Caco-2 (cell line): ENCODE data around the gene GTPBP10. TPM values are rescaled to one million over a fixed set of nuclear protein-coding genes. Genes with fewer than 3 reads are reported as not detected.

Experiments
- BruUV-seq: library from RNA; stranded (reverse); fragments of 400-500 nt; replicated peaks from 2 replicates; lab custom pipeline; 2021; lab: Mats Ljungman, UMichigan
- CTCF ChIA-PET: fragments of 300-600 bp; sonication (Branson Sonifier 250); formaldehyde crosslinking; loops from one replicate; lab custom pipeline; 2022; ENCODE audit warnings: antibody characterized with exemption; lab: Charles Lee
- POLR2A ChIA-PET: fragments of 300-600 bp; sonication (Branson Sonifier 250); formaldehyde crosslinking; loops from one replicate; lab custom pipeline; 2022; ENCODE audit warnings: antibody characterized with exemption; lab: Charles Lee
- DNase-seq, 2 experiments: peaks; one replicate each; pipeline versions ENCODE4 v3.0.0 to v3.0.0-alpha.2; 2020 to 2022
- H3K27me3 ChIP-seq: replicated peaks from 2 replicates; pipeline ENCODE4 v1.6.0; 2011; ENCODE audit warnings: low read length; ENCODE audit not compliant: control insufficient read depth, insufficient read depth
- H3K36me3 ChIP-seq: 2 replicates; pipeline ENCODE4 v1.5.1; 2011; ENCODE audit warnings: low read length; ENCODE audit not compliant: control insufficient read depth, insufficient read depth
- H3K4me1 ChIP-seq: fragments of 250-450 bp; sonication (Bioruptor Pico); 2 replicates; pipeline ENCODE4 v1.5.1; 2020; ENCODE audit warnings: mild to moderate bottlenecking
- H3K4me3 ChIP-seq: 2 replicates; pipeline ENCODE4 v1.5.1; 2011; ENCODE audit warnings: low read depth, mild to moderate bottlenecking, control low read depth, low read length
- H3K9me3 ChIP-seq: fragments of 250-450 bp; sonication (Bioruptor Pico); 2 replicates; pipeline ENCODE4 v1.5.1; 2020; ENCODE audit warnings: mild to moderate bottlenecking, moderate library complexity
- H3K27ac Mint-ChIP-seq: one replicate; pipeline ENCODE4 v1.8.0; 2022; ENCODE audit warnings: mixed read lengths; ENCODE audit not compliant: unreplicated experiment
- H3K27me3 Mint-ChIP-seq: one replicate; pipeline ENCODE4 v1.8.0; 2022; ENCODE audit warnings: mixed read lengths; ENCODE audit not compliant: insufficient read depth, unreplicated experiment
- H3K36me3 Mint-ChIP-seq: one replicate; pipeline ENCODE4 v1.8.0; 2022; ENCODE audit warnings: mild to moderate bottlenecking, mixed read lengths; ENCODE audit not compliant: insufficient read depth, unreplicated experiment
- H3K4me1 Mint-ChIP-seq: one replicate; pipeline ENCODE4 v1.8.0; 2022; ENCODE audit warnings: low read depth, mixed read lengths; ENCODE audit not compliant: unreplicated experiment
- H3K4me3 Mint-ChIP-seq: one replicate; pipeline ENCODE4 v1.8.0; 2022; ENCODE audit warnings: mild to moderate bottlenecking, moderate library complexity, mixed read lengths; ENCODE audit not compliant: unreplicated experiment
- H3K9me3 Mint-ChIP-seq: one replicate; pipeline ENCODE4 v1.8.0; 2022; ENCODE audit warnings: mixed read lengths; ENCODE audit not compliant: unreplicated experiment
- intact Hi-C: fragments of 100-400 bp; cut with micrococcal nuclease; formaldehyde crosslinking; loops from one replicate; pipeline ENCODE4 v1.10.0; 2022; ENCODE audit not compliant: unreplicated experiment
- total RNA-seq: library from RNA; stranded (reverse); gene quantifications from 2 replicates; pipeline ENCODE4 v1.2.3, GENCODE V29; 2022
- TF ChIP-seq, protein P1 (sequence below), 2 experiments: fragments of 200-600 bp in 1 of 2; IDR thresholded peaks; 1 replicate in 1 of 2; 2 replicates in 1 of 2; pipeline versions ENCODE4 v1.5.1 to v1.8.0; 2011 to 2022; ENCODE audit warnings: antibody characterized with exemption in 1 of 2, control low read depth in 1 of 2, inconsistent platforms in 1 of 2, low read depth in 1 of 2, low read length in 1 of 2, mild to moderate bottlenecking in 1 of 2, moderate library complexity in 1 of 2; ENCODE audit not compliant: insufficient read depth in 1 of 2, severe bottlenecking in 1 of 2, unreplicated experiment in 1 of 2

Gene GTPBP10
- total RNA-seq, 1 experiment from 2014 or later: 42.7 TPM

DNA sequence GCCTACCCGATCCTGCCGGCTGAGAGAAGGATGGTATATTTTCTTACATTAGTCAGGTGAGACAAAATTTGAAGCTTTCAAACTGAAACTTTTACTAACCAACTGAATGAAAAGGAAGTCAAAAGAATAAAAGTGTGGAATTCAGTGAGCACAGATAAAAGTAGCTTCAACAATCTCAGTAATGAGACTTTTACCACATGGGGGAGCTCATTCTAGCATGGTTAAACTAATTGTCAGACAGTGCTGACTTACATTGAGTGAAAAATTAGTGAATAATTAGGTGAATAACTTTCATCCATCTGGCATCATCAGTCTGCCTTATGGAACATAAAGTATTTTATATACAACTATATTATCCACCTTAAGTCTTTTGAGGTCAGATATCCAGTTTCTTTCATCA is 33.8 kb upstream of the GTPBP10 start:
- POLR2A ChIA-PET: no interaction called here
- H3K4me3 Mint-ChIP-seq: no peak overlapping the region
- no peaks in the 10 kb centered on the region for H3K9me3 Mint-ChIP-seq
- DNase-seq: no peak
- no peaks in the 10 kb centered on the region for H3K4me1 Mint-ChIP-seq
- TF ChIP-seq, protein P1, sequence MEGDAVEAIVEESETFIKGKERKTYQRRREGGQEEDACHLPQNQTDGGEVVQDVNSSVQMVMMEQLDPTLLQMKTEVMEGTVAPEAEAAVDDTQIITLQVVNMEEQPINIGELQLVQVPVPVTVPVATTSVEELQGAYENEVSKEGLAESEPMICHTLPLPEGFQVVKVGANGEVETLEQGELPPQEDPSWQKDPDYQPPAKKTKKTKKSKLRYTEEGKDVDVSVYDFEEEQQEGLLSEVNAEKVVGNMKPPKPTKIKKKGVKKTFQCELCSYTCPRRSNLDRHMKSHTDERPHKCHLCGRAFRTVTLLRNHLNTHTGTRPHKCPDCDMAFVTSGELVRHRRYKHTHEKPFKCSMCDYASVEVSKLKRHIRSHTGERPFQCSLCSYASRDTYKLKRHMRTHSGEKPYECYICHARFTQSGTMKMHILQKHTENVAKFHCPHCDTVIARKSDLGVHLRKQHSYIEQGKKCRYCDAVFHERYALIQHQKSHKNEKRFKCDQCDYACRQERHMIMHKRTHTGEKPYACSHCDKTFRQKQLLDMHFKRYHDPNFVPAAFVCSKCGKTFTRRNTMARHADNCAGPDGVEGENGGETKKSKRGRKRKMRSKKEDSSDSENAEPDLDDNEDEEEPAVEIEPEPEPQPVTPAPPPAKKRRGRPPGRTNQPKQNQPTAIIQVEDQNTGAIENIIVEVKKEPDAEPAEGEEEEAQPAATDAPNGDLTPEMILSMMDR (IDR thresholded peaks at IDR 0.05; ENCODE audit: insufficient read depth in 1 of 2, low read depth in 1 of 2, low read length in 1 of 2, severe bottlenecking in 1 of 2, unreplicated experiment in 1 of 2): no peak
- CTCF ChIA-PET: interaction anchor here (0.6 to 2.0 kb wide), 8 partner anchors 9 to 142 kb away, joined by 3 to 24 read pairs (median 4); partner anchors contain the start of genes CLDN12, FAM237B and STEAP2
- no peaks in the 10 kb centered on the region for H3K9me3 ChIP-seq
- intact Hi-C loops: loop anchor here (1.0 kb wide), 2 partner anchors 101 to 115 kb away; no protein-coding TSS in a partner anchor
- BruUV-seq: no TSS peak
- no peaks in the 10 kb centered on the region for H3K27me3 Mint-ChIP-seq
- H3K27me3 ChIP-seq: no peaks in the 10 kb centered on the region
- no peak overlapping the region for H3K27ac Mint-ChIP-seq
- no peaks in the 10 kb centered on the region for H3K36me3 ChIP-seq
- H3K36me3 Mint-ChIP-seq: no peaks in the 10 kb centered on the region
- H3K4me1 ChIP-seq: no peaks in the 10 kb centered on the region
- no peak overlapping the region for H3K4me3 ChIP-seq

- TF ChIP-seq, protein P1 (IDR thresholded peaks at IDR 0.05; ENCODE audit: insufficient read depth in 1 of 2, low read depth in 1 of 2, low read length in 1 of 2, severe bottlenecking in 1 of 2, unreplicated experiment in 1 of 2): no peak
- H3K27me3 ChIP-seq: no peaks in the 10 kb centered on the region
- intact Hi-C loops: no loop called here
- no peaks in the 10 kb centered on the region for H3K36me3 ChIP-seq
- no peak for DNase-seq
- no peaks in the 10 kb centered on the region for H3K27me3 Mint-ChIP-seq
- ChIA-PET POLR2A (no interaction called here), CTCF (interaction anchor here (0.5 kb wide), 1 partner anchor 114 kb away, joined by 5 read pairs; no protein-coding TSS in a partner anchor)
- H3K9me3 ChIP-seq: no peaks in the 10 kb centered on the region
- H3K4me3 Mint-ChIP-seq: no peak overlapping the region
- H3K4me1 Mint-ChIP-seq: no peaks in the 10 kb centered on the region
- no TSS peak for BruUV-seq
- no peaks in the 10 kb centered on the region for H3K9me3 Mint-ChIP-seq
- no peak overlapping the region for H3K4me3 ChIP-seq
- no peaks in the 10 kb centered on the region for H3K4me1 ChIP-seq
- no peaks in the 10 kb centered on the region for H3K36me3 Mint-ChIP-seq
- H3K27ac Mint-ChIP-seq: no peak overlapping the region
Observed at GRCh38 chr7:90313907-90314306, 32.6 kb upstream of the GTPBP10 start.

- Histone ChIP-seq H3K9me3 (no peaks in the 10 kb centered on the region), H3K4me1 (peaks cover 8% of the 10 kb centered on the region; the same call in 1 of the 2 replicates), H3K36me3 (no peaks in the 10 kb centered on the region), H3K4me3 (no peak overlapping the region), H3K27me3 (no peaks in the 10 kb centered on the region)
- peaks cover 25% of the 10 kb centered on the region for H3K27me3 Mint-ChIP-seq
- TF ChIP-seq, protein P1 (IDR thresholded peaks at IDR 0.05; ENCODE audit: insufficient read depth in 1 of 2, low read depth in 1 of 2, low read length in 1 of 2, severe bottlenecking in 1 of 2, unreplicated experiment in 1 of 2): no peak
- DNase-seq: no peak
- intact Hi-C loops: no loop called here
- BruUV-seq: no TSS peak
- H3K4me3 Mint-ChIP-seq: peak overlapping the region; percentile 87
- H3K36me3 Mint-ChIP-seq: no peaks in the 10 kb centered on the region
- peaks cover 7% of the 10 kb centered on the region for H3K4me1 Mint-ChIP-seq
- no peaks in the 10 kb centered on the region for H3K9me3 Mint-ChIP-seq
- POLR2A ChIA-PET: no interaction called here
- CTCF ChIA-PET: no interaction called here
- H3K27ac Mint-ChIP-seq: no peak overlapping the region
Observed at GRCh38 chr7:90320014-90320413, 26.5 kb upstream of the GTPBP10 start.
